Fibroblast of skin of right quadriceps (primary cell): ENCODE results near the gene RPL14.
A peak's percentile ranks its signal among the peaks of the same experiment; 100 is the strongest.

Source experiments
- DNase-seq: peaks from one replicate; pipeline ENCODE4 v3.0.0-alpha.2; 2013

RPL14 gene

DNA sequence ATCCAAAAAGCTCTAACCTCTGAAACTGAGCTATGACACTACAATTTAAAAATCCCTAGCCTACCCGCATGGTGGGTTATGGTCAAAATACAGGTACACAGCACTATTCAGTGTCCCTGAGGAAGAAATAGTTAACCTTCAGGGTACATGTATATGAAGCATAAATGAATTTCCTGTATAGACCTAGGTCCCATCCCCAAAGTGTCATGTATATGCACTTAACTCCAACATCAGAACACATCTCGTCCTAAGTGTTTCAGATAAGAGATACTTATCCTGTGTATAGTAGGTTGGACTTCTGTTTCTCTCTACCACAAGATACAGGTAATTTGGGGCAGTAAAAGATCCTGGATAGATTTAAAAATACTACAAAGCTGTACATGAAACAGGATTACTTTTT lies 6.4 kb downstream of the RPL14 start:
- no peak for DNase-seq

DNA sequence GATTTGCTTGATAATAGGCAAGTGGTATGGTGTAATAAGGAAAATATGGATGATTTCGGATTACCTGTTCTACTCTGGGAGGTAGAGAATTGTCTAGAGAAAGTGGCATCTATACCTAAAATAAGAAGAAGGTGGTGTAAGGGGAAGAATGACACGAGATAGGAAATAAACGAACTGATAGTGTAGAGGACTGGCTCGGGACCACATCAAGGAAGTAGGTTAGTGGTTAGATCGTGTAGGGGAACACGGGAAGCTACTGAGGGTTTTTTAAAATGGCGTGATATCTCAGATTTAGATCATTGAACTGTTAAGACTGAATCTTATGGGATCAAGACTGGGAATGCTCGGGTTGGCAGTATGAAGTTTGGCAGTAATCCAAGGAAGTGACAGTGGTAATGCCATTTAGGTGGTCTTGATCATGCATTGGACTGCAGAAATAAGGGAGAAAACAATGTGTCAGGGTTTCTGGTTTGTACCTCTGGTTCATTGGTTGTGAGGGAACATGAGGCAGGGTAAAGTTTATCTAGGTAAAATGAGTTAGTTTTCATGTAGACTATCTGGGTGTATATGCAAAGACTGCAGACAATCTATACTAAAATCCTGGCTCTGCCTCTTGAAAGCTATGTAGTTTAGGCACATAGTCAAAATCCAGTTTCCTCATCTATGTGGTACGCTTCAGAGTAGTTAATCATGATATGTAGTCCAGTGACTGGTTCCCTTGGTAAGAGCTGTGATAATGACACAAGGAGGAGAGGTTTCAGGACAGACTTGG lies 7.4 kb downstream of the RPL14 start:
- DNase-seq: no peak

DNA sequence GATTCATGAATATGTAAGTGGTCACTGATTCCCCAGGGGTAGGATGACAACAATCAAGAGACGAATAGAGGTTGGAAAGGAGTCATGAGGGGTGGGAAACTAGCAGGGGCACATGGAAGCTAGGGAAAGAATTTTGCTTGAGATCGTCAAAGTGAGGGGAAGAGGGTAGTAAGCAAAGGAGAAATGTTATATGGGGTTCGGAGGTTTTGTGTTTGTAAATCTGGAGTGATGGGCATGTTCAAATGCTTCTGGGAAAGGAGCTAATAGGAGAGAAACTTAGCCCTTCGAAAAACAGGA lies 7.9 kb downstream of the RPL14 start:
- no peak for DNase-seq

DNA sequence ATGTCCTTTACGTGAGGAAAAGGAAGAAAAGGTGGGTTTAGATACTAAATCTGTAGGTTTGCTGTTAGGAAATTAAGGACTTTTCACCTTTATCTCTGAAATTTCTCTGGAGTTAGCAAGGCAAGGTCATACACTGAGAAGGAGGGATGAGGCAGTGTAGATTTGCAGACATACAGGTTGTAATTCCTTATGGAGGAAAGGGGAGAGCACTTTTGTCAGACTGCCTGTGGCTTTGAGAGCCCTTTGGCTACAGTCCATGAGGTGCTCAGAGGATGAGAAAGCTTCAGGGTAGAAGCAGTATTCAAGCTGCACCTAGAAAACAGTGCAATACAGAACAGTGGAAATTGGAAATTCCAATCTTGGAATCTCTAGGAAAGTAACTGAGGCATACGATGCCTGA lies 8.3 kb downstream of the RPL14 start:
- DNase-seq: no peak

DNA sequence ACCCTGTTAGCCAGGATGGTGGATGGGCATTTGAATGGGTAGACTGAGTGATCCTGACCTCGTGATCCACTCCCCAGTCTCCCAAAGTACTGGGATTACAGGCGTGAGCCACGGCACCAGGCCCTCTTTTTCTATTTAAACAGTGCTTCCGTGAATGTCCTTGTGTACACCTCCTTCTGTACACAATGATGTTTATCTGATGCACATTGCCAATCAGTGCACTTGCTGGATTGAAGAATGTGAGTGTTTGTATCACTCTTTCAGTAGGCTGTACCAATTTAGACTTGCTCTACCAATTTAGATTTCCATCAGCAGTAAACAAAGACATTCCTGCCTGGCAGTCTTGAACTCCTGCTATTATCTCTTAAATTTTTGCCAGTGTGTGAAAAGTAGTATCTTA lies 10.9 kb downstream of the RPL14 start:
- no peak for DNase-seq

DNA sequence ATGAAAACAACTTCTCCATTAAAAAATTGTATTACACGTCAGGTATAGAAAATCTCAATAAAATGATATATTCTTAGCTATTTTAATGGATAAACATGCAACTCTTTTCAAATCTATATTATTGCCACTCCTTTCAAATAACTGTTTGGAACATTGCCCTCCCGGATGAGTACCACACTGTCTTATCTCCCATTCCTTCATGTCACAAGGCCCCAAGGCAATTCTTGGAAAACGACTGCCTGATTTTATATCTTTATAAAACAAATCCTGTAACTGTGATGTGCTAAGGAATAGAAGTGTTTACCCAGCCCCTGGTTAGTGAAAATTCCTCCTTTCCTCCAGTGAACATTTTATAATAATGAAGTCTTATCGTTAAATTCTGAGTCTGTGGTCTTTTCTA lies 13.6 kb downstream of the RPL14 start:
- DNase-seq: no peak

DNA sequence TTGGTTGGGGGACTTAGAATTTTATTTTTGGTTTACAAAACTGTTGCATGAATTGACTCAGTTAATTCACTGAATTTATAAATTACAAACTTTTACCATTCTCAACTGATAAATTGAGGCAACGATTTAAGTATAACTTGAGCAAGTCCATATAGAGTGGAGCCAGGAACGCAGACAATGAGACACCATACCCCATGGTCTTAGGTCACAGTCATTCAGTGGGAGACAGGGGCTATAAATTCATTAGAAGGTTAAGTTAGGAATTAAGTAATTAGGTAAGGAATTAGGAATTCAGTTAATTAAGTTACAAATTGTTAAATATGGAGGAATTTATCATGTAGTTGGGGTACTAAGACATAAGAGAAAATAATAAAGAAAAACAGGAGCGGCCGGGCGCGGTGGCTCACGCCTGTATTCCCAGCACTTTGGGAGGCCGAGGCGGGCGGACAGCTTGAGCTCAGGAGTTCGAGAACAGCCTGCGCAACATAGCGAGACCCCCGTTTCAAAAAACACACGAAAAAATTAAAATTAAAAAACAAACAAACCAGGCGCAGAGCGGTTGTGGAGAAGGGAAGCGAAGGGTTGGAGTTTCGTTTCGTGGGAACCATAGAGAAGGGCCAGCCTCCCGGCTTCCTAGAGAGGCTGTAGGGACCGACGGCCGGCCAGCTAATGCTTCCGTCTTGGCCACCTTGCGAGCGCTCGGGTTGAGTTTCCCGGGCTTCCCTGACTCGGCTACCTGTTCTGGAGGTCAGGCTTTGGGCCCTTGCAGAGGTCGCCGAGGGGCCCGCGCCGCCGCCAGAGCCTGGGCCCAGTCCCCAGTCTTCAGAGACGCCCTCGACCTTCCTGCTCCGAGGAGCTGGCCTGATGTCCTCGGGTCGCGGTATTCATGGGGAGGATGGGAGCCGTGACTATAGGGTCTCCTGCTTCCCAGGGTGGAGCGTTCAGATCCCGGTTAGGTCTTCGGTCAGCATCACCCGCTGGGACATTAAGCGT lies 19.6 kb downstream of the RPL14 start, which contains the start of gene ZNF619:
TSS of gene ZNF619 (plus strand) at position 645 of the 993 bp plus-strand sequence. CDS start 858 bp downstream, outside the sequence.
- peak; percentile 77 for DNase-seq

DNA sequence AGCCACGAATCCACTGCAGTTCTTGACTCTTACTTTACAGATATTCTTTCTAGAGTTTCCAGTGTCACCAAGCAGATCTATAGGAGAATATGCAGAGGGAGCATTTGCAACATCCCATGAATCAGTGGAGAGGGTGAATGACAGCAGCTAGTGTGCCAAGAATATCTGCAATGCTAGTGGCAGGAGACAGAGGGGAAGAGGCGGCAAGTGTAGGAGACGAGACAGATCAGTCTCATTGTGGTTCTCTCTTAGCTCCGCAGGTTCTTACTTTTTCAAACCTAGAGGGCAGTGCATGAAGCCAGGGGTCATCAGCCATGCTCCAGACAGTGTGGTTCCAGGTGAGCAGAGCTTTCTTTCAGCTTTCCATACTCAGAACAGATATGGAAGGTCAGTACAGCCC lies 20.5 kb downstream of the RPL14 start:
- DNase-seq: no peak

DNA sequence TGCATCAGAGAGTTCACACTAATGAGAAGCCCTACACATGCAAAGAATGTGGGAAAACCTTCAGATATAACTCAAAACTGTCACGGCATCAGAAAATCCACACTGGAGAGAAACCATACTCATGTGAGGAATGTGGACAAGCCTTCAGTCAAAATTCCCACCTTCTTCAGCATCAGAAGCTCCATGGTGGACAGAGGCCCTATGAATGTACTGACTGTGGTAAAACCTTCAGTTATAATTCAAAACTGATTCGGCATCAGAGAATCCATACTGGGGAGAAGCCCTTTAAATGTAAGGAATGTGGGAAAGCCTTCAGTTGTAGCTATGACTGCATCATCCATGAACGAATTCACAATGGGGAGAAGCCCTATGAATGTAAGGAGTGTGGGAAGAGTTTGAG lies 30.0 kb downstream of the RPL14 start:
- DNase-seq: no peak

DNA sequence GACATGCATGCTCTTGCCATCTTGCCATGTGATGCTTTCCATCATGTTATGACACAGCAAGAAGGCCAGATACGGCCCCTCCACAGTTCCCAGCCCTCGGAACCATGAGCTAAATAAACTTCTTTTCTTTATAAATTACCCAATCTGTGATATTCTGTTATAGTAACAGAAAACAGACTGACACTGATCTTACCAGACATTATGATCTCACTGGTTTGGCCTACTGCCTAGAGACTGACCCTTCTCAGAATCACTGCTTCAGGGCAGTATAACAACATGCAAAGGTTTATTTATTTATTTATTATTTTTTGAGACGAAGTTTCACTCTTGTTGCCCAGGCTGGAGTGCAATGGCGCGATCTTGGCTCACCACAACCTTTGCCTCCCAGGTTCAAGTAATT lies 33.8 kb downstream of the RPL14 start:
- no peak for DNase-seq

DNA sequence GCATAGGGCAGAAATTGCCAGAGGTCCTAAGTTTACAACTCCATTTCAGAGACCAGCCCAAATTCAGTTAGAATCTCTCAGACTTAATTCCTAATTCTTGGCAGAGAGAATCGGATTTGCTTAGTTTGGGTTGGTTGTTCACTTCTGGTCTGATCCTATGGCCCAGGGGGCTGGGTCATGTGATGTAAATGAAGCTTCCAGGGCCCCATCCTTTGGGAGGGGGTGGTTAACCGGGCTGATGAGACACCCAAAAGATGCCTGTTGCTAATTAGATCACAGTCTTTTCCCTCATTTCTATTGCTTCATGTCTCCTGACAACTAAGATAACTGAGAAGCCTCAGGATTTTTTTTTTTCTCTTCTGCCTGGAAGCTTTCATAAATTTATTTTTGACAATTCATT lies 37.6 kb downstream of the RPL14 start:
- DNase-seq: peak; percentile 18

DNA sequence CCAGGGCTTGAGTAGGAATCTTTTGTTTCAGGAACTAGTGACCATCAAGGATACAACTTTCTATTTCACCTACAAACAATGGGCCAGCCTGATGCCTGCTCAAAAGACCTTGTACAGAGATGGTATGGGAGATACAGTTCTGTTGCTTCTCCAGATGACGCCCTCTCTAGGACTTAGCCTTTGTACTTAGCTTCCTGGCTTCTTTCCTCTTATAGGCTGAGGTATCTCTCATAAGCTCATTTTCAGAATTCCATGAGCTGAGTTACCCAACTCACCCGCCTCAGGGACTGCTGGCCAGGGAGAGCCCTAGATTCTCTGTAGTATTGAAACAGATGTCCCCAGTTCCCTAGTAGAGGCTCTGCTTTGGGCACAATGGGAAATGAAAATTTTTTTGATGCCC lies 40.1 kb downstream of the RPL14 start:
- DNase-seq: no peak

DNA sequence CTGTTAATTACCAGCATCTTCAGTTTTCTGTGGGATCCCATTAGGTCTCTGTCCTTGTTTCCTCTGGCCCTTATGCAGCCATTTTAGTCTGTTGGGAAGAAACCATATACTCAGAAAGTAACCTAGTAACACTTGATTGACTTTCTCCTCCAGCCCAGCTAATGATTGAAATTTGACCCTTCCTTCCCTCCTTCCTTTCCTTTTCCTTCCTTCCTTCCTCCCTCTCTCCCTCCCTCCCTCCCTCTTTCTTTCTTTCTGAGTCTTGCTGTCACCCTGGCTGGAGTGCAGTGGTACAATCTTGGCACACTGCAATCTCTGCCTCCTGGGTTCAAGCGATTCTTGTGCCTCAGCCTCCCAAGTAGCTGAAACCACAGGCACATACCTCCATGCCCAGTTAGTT lies 42.8 kb downstream of the RPL14 start:
- DNase-seq: no peak

DNA sequence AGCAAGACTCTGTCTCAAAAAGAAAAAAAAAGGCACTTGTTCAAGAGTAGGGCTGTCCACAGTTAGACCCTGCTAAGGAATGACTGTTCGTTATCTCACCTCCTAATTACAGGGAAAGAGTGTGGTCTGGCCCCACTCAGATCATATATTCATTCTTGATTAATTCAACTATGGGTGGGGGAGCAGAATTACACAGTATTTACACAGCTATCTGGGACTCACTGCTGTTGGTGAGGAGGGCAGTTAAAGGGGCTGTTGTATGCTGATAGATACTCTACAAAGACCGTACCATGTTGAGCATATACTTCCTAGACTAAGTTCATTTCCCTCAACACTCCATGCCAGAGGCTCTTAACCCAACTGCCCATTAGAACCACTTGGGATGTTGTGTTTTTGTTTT lies 44.9 kb downstream of the RPL14 start:
- DNase-seq: no peak

DNA sequence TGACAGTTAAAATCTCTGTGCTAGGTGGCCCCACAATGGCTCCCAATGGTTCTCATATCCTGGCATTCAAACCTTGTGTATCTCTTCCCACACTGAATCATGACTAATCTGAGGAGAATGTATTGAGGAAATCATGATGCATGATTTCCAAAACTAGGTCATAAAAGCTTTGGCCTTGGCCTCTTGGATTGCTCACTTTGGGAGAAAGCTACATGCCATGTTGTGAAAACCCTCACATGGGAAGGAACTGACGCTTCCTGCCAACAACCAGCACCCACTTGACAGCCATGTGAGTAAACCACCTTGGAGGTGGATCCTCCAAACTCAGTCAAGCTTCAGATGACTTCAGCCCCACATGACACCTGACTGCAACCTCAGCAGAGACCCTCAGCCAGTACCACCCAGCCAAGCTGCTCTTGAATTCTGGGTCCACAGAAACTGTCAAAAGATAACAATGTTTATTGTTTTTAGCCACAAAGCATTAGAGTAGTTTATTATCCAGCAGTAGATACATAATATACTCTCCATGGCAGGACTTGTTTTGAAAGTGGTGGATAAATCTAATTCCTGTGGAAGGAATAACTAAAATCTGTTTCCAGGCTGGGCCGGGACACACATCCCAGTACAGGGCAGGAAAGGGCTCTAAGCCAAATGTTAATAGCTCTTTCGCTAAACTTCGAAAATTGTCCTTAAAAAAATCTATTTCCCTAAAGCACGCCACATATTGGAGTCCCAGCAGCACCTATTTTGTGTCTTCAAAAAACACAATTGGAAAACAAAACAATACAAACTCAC lies 47.7 kb downstream of the RPL14 start:
- DNase-seq: peak; percentile 97

DNA sequence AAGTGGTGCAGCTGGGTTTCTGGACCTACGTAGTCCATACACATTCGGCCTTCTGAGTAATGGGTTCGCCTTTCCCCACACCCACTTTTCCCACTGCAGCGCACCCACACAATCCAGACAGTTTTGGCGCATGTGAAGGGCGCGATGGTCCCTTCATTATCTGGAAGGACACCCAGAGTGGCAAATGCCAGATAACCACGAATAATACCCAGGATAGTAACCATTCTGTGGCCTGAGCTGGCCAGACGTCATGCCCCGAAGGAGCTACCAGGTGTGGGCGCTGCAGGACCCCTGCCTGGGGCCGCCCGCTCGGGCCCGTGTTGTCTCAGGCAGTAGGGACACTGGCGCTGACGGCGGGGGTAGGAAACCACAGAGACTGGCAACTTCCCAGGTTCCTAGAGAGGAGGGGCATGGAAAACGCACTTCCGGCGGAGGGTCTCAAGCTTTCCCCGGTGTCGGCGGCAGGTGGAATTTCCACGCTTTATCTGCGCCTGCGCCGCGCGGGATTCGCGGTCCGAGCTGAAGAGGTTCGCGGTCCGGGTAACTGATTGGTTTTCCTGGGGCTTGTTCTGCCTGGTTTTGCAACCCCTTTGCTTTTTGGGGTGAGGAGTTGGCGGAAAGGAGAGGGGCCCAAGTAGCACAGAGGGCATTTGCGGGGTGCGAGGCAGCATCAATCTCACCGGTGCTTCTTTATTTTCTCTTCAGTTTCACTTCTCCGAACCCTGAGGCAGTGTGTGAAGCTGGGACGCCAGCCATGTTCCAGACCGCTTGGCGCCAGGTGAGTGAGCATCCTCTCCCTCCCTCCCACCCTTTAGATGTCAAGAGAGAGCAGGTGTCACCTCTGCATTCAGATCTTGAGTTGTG lies 48.7 kb downstream of the RPL14 start, which contains the start of gene ZNF620:
TSS of gene ZNF620 (plus strand) at position 441 of the 864 bp plus-strand sequence. CDS start at position 755, 314 bp downstream.
- DNase-seq: peak; percentile 48

DNA sequence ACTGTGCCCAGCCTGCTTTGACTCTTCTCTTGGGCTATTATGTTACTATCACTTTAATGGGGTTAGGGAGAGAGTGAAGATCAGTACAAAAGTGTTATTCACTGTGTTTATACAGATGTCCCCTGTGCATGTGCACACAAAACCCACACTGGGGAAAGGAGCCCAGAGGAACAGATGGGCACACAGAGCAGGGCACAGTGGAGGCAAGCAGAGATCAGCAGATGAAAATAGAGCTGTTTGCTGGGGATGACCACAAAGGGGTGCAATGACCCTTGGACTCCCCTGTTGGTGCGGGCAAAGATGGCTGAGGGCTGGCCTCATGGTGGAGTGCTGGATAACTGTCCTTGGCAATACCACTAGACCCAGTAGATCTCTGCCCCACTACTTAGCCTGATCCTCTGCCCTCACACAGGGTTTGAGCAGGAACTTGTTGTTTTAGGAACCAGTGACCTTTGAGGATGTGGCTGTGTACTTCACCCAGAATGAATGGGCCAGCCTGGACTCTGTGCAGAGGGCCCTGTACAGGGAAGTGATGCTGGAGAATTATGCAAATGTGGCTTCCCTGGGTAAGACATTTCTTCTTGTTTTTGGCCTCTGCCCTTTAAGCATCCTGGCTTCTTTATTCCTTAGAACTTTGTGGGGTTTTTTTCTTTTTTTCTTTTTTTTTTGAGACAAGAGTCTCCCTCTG lies 54.0 kb downstream of the RPL14 start:
- DNase-seq: no peak

DNA sequence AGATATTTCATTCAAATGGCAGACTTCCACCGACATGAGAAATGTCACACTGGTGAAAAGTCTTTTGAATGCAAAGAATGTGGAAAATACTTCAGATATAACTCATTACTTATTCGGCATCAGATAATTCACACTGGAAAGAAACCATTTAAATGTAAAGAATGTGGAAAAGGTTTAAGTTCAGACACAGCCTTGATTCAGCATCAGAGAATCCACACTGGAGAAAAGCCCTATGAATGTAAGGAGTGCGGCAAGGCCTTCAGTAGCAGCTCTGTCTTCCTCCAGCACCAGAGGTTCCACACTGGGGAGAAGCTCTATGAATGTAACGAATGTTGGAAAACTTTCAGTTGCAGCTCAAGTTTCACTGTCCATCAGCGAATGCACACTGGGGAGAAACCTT lies 59.1 kb downstream of the RPL14 start:
- DNase-seq: peak; percentile 80

DNA sequence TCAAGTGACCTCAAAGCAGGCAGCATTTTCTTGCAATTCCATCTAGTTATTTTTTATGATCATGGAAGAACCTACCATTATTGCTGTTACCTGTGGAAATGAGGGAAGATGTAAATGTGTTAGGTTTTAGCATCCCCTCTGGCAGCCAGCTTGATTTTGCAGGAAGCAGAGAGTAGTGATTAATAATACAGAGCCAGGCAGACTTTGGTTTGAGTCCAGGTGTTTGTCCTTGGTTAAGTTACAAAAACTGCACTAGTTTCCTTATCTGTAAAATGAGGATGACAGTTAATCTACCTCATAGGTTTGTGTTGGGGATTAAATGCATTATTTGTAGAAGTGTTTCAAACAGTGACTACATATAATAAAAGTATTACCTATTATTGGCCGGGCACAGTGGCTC lies 60.9 kb downstream of the RPL14 start:
- no peak for DNase-seq
